ENCODE data around the gene B4GALNT3. TPM values are rescaled to one million over a fixed set of nuclear protein-coding genes. Genes with fewer than 3 reads are reported as not detected.

The B4GALNT3 gene
- total RNA-seq, 3 donors from 2014 or later (not counting 1 experiment from before 2014, with no cell fraction given) = 0.93 to 4.2 TPM; not detected in 1

- WGBS (ENCODE audit: insufficient coverage) = 92% methylated on average over 8 of the region's 9 CpGs
- no peak overlapping the region for H3K27ac Mint-ChIP-seq
- no peak for ATAC-seq
- H3K9me3 Mint-ChIP-seq = no peaks in the 10 kb centered on the region
- intact Hi-C loops (cut with micrococcal nuclease) = no loop called here
- H3K27me3 Mint-ChIP-seq (ENCODE audit: low read depth in 2 of 2) = no peaks in the 10 kb centered on the region
- H3K27ac ChIP-seq (ENCODE audit: low read length) = no peak overlapping the region
- no peaks in the 10 kb centered on the region for H3K36me3 Mint-ChIP-seq
- no peaks in the 10 kb centered on the region for H3K4me1 Mint-ChIP-seq
- H3K4me1 ChIP-seq (ENCODE audit: control insufficient read depth, insufficient read depth, low read length) = peaks cover under 1% of the 10 kb centered on the region
- no peak overlapping the region for H3K4me3 Mint-ChIP-seq
- H3K9me3 ChIP-seq (ENCODE audit: control insufficient read depth, insufficient read depth, low read length) = no peaks in the 10 kb centered on the region
- no peak overlapping the region for H3K4me3 ChIP-seq (ENCODE audit: low read length)
- H3K36me3 ChIP-seq (ENCODE audit: control insufficient read depth, insufficient read depth, low read length) = no peaks in the 10 kb centered on the region
- H3K27me3 ChIP-seq (ENCODE audit: control insufficient read depth, insufficient read depth, low read length) = no peaks in the 10 kb centered on the region
- no peak for DNase-seq
- no peak for TF ChIP-seq CTCF (IDR thresholded peaks at IDR 0.05)
Observed at GRCh38 chr12:532908-533565, 73.3 kb downstream of the B4GALNT3 start.

DNA sequence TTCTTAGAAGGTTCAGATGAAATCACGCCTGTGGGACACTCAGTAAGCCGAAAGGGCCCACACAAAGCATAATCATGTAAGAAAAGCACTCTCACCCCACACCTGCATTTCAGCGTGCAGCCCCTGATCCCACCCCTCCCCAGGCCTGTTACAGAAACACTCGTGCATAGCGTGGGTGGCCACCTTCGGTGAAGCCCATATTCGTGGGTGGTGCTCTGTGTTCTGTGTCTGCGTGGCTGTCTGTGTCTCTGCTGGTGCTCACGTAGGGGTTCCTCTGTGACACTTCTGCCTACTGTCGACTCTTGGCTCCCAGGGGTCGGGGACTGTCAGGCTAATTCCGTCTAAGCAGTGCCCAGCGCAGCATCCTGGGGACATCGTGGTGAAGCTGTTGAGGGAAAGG, 74.0 kb downstream of the B4GALNT3 start:
- no peak overlapping the region for H3K27ac Mint-ChIP-seq
- no peaks in the 10 kb centered on the region for H3K27me3 Mint-ChIP-seq (ENCODE audit: low read depth in 2 of 2)
- 93% methylated on average over 14 of the region's 14 CpGs for WGBS (ENCODE audit: insufficient coverage)
- no peak overlapping the region for H3K4me3 Mint-ChIP-seq
- no peak for DNase-seq
- peaks cover 2 to 3% of the 10 kb centered on the region in 2 donors for H3K4me1 Mint-ChIP-seq
- no peak for ATAC-seq
- Histone ChIP-seq H3K9me3 (ENCODE audit: control insufficient read depth, insufficient read depth, low read length) (no peaks in the 10 kb centered on the region), H3K4me1 (ENCODE audit: control insufficient read depth, insufficient read depth, low read length) (peaks cover 8% of the 10 kb centered on the region), H3K27ac (ENCODE audit: low read length) (no peak overlapping the region), H3K36me3 (ENCODE audit: control insufficient read depth, insufficient read depth, low read length) (no peaks in the 10 kb centered on the region), H3K27me3 (ENCODE audit: control insufficient read depth, insufficient read depth, low read length) (no peaks in the 10 kb centered on the region), H3K4me3 (ENCODE audit: low read length) (no peak overlapping the region)
- H3K36me3 Mint-ChIP-seq = no peaks in the 10 kb centered on the region
- no peaks in the 10 kb centered on the region for H3K9me3 Mint-ChIP-seq
- intact Hi-C loops (cut with micrococcal nuclease) = no loop called here
- TF ChIP-seq CTCF (IDR thresholded peaks at IDR 0.05) = no peak

GRCh38 chr12:534216-534615, 74.5 kb downstream of the B4GALNT3 start:
- Mint-ChIP-seq H3K9me3 (no peaks in the 10 kb centered on the region), H3K27me3 (ENCODE audit: low read depth in 2 of 2) (no peaks in the 10 kb centered on the region), H3K4me1 (peaks cover 7 to 8% of the 10 kb centered on the region in 2 donors), H3K4me3 (no peak overlapping the region), H3K27ac (no peak overlapping the region), H3K36me3 (no peaks in the 10 kb centered on the region)
- ATAC-seq (no peak), DNase-seq (no peak)
- Histone ChIP-seq H3K27me3 (ENCODE audit: control insufficient read depth, insufficient read depth, low read length) (no peaks in the 10 kb centered on the region), H3K27ac (ENCODE audit: low read length) (no peak overlapping the region), H3K4me1 (ENCODE audit: control insufficient read depth, insufficient read depth, low read length) (peaks cover 13% of the 10 kb centered on the region), H3K36me3 (ENCODE audit: control insufficient read depth, insufficient read depth, low read length) (no peaks in the 10 kb centered on the region), H3K9me3 (ENCODE audit: control insufficient read depth, insufficient read depth, low read length) (no peaks in the 10 kb centered on the region), H3K4me3 (ENCODE audit: low read length) (no peak overlapping the region)
- intact Hi-C loops (cut with micrococcal nuclease) = no loop called here
- no peak for TF ChIP-seq CTCF (IDR thresholded peaks at IDR 0.05)
- WGBS (ENCODE audit: insufficient coverage) = 82% methylated on average over 14 of the region's 14 CpGs

- H3K4me1 Mint-ChIP-seq = peaks cover 19 to 20% of the 10 kb centered on the region in 2 donors
- TF ChIP-seq CTCF (IDR thresholded peaks at IDR 0.05) = no peak
- no peak for ATAC-seq
- Histone ChIP-seq H3K27me3 (ENCODE audit: control insufficient read depth, insufficient read depth, low read length) (no peaks in the 10 kb centered on the region), H3K4me1 (ENCODE audit: control insufficient read depth, insufficient read depth, low read length) (peaks cover 24% of the 10 kb centered on the region), H3K36me3 (ENCODE audit: control insufficient read depth, insufficient read depth, low read length) (no peaks in the 10 kb centered on the region), H3K4me3 (ENCODE audit: low read length) (no peak overlapping the region), H3K27ac (ENCODE audit: low read length) (no peak overlapping the region), H3K9me3 (ENCODE audit: control insufficient read depth, insufficient read depth, low read length) (no peaks in the 10 kb centered on the region)
- no peak overlapping the region for H3K27ac Mint-ChIP-seq
- H3K4me3 Mint-ChIP-seq = no peak overlapping the region
- no peaks in the 10 kb centered on the region for H3K27me3 Mint-ChIP-seq (ENCODE audit: low read depth in 2 of 2)
- no peaks in the 10 kb centered on the region for H3K36me3 Mint-ChIP-seq
- no peak for DNase-seq
- 85% methylated on average over 7 of the region's 7 CpGs for WGBS (ENCODE audit: insufficient coverage)
- intact Hi-C loops (cut with micrococcal nuclease) = no loop called here
- no peaks in the 10 kb centered on the region for H3K9me3 Mint-ChIP-seq
Observed at GRCh38 chr12:535396-535795, 75.7 kb downstream of the B4GALNT3 start.

Data from natural killer cell (primary cell).